DMS53 treated with DMSO at 0.1 percent for 48 hours (cell line): ENCODE measurements around the gene C10orf71.

Experiments
- DNase-seq: peaks from one replicate; lab custom pipeline; 2025; ENCODE audit not compliant: unreplicated experiment; lab: John Stamatoyannopoulos, UW

Gene C10orf71

DNA sequence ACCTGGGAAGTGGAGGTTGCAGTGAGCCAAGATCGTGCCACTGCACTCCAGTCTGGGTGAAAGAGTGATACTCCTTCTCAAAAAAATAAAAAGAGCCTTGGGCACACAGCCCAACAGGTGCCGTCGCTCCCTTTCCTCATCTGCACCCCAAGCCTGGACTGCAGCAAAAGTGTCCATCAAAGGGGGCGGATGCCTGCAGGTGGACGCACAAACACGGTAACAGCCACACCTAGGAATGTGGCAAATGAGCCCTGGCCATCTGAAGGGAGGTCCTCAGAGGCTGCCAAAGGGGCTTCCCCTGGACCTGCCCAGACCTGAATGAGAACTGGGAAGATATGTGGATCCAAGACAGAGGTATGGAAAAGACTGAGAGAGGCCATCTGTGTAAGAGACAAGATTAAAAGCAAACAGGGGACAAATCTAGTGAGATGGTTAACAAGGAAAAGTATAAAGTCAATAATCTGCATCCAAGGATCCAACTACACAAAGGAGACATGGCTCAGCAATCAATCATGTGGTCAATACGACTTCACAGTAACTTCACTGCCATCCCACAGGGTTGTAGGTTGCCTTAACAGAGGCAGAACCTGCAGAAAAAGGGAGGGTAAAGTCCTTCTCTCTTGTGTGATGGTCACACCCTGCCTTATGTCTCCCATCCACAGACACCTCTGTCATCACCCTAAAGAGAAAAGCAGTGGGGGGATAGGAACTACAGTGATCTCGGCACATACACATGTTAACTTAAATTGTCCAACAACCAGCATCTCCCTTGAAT, 71.5 kb downstream of the C10orf71 start:
- DNase-seq = no peak

DNA sequence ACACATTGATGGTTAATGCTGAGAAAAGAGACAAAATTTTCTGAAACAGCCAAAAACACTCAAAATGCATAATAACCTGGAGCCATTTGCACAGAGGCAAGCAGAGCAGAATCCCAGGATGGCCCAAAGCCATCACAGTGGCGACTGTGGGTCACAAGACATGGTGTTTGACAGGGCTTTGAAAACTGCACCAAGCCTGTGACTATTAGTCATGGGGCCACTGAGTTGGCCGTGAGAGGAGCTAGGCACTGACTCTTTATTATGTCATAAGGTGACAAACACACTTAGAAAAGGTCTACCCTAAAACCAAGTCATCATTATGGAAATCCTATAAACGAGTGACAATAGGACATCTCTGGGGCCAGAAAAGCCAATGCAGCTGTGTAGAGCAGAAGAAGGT, 73.0 kb downstream of the C10orf71 start:
- no peak for DNase-seq

DNA sequence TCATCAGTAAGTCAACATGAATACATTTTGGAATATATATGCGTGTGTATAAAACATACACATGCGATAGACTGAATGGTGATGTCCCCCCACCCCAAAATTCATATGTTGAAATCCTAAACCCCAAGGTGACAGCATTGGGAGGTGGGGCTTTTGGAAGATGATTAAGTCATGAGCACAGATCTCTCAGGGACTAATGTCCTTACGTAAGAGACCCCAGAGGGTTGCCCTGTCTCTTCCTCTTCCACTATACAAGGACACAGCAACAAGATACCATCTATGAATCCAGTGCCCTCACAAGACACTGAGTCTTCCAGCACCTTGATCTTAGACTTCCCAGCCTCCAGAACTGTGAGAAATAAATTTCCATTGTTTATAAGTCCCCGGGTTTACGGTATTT, 74.4 kb downstream of the C10orf71 start:
- DNase-seq = no peak

DNA sequence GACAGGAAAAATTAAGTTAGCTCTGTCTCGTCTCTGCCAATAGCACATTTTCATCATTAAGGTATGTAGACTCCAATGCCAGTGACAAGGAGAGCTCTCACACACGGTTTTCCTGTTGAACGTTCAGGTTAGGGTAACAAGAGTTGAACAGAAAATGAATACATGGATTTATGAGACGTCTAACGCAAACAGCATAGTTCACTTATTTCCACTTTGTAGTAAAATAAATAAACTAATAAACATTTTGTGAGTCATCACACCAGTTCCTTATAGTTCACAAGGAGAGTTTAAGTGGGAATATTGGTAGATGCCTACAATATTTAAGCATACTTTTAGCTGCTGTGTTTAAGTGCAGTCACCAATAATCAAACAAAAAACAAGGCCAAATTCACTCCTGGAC, 75.8 kb downstream of the C10orf71 start:
- no peak for DNase-seq

DNA sequence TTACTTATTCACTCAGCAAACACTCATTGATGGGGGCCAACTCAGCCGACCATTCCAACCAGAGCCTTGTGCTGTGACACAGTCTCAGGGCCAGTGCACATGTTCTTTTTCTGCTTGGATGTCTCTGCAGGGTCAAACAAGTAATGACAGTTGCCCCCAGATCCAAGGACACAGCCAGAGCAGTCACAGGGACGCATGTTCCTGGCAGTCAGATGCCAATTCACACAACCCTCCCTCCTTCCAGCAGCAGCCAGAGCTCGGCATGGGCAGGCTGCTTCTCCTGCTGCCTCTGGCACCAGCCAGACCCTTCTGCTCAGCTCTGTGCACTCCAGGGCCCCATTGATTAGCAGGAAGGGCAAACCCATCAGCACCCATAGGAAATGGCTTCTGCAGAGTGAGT, 76.6 kb downstream of the C10orf71 start:
- no peak for DNase-seq
